ENCODE results near the gene STYX. TPM values are rescaled to one million over a fixed set of nuclear protein-coding genes. Genes with fewer than 3 reads are reported as not detected.

Gene STYX
- total RNA-seq, 1 experiment from 2014 or later: 20.6 TPM

- no peak for TF ChIP-seq SIN3A (IDR thresholded peaks at IDR 0.05; ENCODE audit: borderline replicate concordance, insufficient read depth, low read depth, low read length)
- TF ChIP-seq, protein P1, sequence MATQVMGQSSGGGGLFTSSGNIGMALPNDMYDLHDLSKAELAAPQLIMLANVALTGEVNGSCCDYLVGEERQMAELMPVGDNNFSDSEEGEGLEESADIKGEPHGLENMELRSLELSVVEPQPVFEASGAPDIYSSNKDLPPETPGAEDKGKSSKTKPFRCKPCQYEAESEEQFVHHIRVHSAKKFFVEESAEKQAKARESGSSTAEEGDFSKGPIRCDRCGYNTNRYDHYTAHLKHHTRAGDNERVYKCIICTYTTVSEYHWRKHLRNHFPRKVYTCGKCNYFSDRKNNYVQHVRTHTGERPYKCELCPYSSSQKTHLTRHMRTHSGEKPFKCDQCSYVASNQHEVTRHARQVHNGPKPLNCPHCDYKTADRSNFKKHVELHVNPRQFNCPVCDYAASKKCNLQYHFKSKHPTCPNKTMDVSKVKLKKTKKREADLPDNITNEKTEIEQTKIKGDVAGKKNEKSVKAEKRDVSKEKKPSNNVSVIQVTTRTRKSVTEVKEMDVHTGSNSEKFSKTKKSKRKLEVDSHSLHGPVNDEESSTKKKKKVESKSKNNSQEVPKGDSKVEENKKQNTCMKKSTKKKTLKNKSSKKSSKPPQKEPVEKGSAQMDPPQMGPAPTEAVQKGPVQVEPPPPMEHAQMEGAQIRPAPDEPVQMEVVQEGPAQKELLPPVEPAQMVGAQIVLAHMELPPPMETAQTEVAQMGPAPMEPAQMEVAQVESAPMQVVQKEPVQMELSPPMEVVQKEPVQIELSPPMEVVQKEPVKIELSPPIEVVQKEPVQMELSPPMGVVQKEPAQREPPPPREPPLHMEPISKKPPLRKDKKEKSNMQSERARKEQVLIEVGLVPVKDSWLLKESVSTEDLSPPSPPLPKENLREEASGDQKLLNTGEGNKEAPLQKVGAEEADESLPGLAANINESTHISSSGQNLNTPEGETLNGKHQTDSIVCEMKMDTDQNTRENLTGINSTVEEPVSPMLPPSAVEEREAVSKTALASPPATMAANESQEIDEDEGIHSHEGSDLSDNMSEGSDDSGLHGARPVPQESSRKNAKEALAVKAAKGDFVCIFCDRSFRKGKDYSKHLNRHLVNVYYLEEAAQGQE (IDR thresholded peaks at IDR 0.05; ENCODE audit: insufficient read depth in 1 of 2, low read depth in 2 of 2, low read length in 1 of 2): no peak
- no peak for TF ChIP-seq TCF7L2 (IDR thresholded peaks at IDR 0.05; ENCODE audit: low read depth, low read length)
- TF ChIP-seq POLR2AphosphoS5 (IDR thresholded peaks at IDR 0.05; ENCODE audit: low read depth, low read length): no peak
- no peak for TF ChIP-seq CTCF (IDR thresholded peaks at IDR 0.05)
- peaks cover 6% of the 10 kb centered on the region; the same call in 1 of the 2 replicates for H3K36me3 ChIP-seq (ENCODE audit: control insufficient read depth, insufficient read depth, low read length)
- no peaks in the 10 kb centered on the region for H3K9me3 ChIP-seq (ENCODE audit: control insufficient read depth, insufficient read depth, low read depth, low read length)
- no peak overlapping the region for H3K4me3 ChIP-seq (ENCODE audit: low read depth in 2 of 2, low read length in 2 of 2)
- intact Hi-C loops (cut with micrococcal nuclease; ENCODE audit: unreplicated experiment): no loop called here
- CTCF ChIA-PET: no interaction called here
- no peaks in the 10 kb centered on the region for H3K27me3 ChIP-seq (ENCODE audit: control insufficient read depth, insufficient read depth, low read length)
- BruUV-seq (replicated peaks): no TSS peak
- peaks cover 3% of the 10 kb centered on the region for H3K4me1 ChIP-seq (ENCODE audit: control insufficient read depth, insufficient read depth, low read length)
- in situ Hi-C loops (cut with HindIII; ENCODE audit: low pct_unique_long_range_greater_than_20kb, low sequenced_read_pairs): no loop called here
- POLR2A ChIA-PET: no interaction called here
- H3K27ac ChIP-seq (ENCODE audit: low read length): no peak overlapping the region
- ATAC-seq: no peak
- DNase-seq (ENCODE audit: low read depth, low spot score): no peak
Measured at GRCh38 chr14:52793061-52793460, 63.1 kb downstream of the STYX start.

DNA sequence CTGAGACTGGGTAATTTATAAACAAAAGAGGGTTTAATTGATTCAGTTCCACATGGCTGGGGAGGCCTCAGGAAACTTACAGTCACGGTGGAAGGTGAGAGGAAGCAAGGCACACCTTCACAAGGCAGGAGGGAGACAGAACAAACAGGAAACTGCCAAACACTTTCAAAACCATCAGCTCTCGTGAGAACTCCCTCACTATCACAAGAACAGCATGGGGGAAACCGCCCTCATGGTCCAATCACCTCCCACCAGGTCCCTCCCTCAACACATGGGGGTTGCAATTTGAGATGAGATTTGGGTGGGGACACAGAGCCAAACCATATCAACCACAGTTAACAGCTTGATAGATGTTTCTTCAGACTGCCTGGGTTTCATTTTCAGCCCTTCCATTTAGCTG is 67.7 kb downstream of the STYX start:
- DNase-seq (ENCODE audit: low read depth, low spot score): no peak
- intact Hi-C loops (cut with micrococcal nuclease; ENCODE audit: unreplicated experiment) (no loop called here), in situ Hi-C loops (cut with HindIII; ENCODE audit: low pct_unique_long_range_greater_than_20kb, low sequenced_read_pairs) (no loop called here)
- no peak overlapping the region for H3K4me3 ChIP-seq (ENCODE audit: low read depth in 2 of 2, low read length in 2 of 2)
- H3K27ac ChIP-seq (ENCODE audit: low read length): no peak overlapping the region
- CTCF ChIA-PET: interaction anchor here (0.5 kb wide), 1 partner anchor 163 kb away, joined by 5 read pairs; no protein-coding TSS in a partner anchor
- BruUV-seq (replicated peaks): no TSS peak
- no peaks in the 10 kb centered on the region for H3K27me3 ChIP-seq (ENCODE audit: control insufficient read depth, insufficient read depth, low read length)
- no peaks in the 10 kb centered on the region for H3K4me1 ChIP-seq (ENCODE audit: control insufficient read depth, insufficient read depth, low read length)
- no peak for ATAC-seq
- POLR2A ChIA-PET: no interaction called here
- H3K9me3 ChIP-seq (ENCODE audit: control insufficient read depth, insufficient read depth, low read depth, low read length): no peaks in the 10 kb centered on the region
- H3K36me3 ChIP-seq (ENCODE audit: control insufficient read depth, insufficient read depth, low read length): no peaks in the 10 kb centered on the region
- TF ChIP-seq POLR2AphosphoS5 (IDR thresholded peaks at IDR 0.05; ENCODE audit: low read depth, low read length): no peak
- no peak for TF ChIP-seq CTCF (IDR thresholded peaks at IDR 0.05)
- no peak for TF ChIP-seq TCF7L2 (IDR thresholded peaks at IDR 0.05; ENCODE audit: low read depth, low read length)
- TF ChIP-seq, protein P1 (IDR thresholded peaks at IDR 0.05; ENCODE audit: insufficient read depth in 1 of 2, low read depth in 2 of 2, low read length in 1 of 2): no peak
- no peak for TF ChIP-seq SIN3A (IDR thresholded peaks at IDR 0.05; ENCODE audit: borderline replicate concordance, insufficient read depth, low read depth, low read length)

Measured in Panc1 (cell line).